ENCODE results near the gene SUSD2.
"Not testable (repeated sequence)": the region's sequence is repeated elsewhere in the genome, so short reads cannot be mapped to it uniquely, and the experiment has no call there.

The SUSD2 gene

GRCh38 chr22:24181088-24181995, at the start of gene SUSD2:
SUSD2 (plus strand) TSS chr22:24181487; CDS start chr22:24181520, 33 bp downstream.
- Mint-ChIP-seq H3K27ac (no peak within 1 kb of the TSS), H3K9me3 (no peaks in the 10 kb centered on the region), H3K36me3 (ENCODE audit: low read depth) (peaks cover 3% of the 10 kb centered on the region), H3K4me1 (ENCODE audit: low read depth) (no peaks in the 10 kb centered on the region), H3K27me3 (ENCODE audit: low read depth) (no peaks in the 10 kb centered on the region), H3K4me3 (no peak within 1 kb of the TSS)
- DNase-seq (ENCODE audit: low spot score) = no peak

DNA sequence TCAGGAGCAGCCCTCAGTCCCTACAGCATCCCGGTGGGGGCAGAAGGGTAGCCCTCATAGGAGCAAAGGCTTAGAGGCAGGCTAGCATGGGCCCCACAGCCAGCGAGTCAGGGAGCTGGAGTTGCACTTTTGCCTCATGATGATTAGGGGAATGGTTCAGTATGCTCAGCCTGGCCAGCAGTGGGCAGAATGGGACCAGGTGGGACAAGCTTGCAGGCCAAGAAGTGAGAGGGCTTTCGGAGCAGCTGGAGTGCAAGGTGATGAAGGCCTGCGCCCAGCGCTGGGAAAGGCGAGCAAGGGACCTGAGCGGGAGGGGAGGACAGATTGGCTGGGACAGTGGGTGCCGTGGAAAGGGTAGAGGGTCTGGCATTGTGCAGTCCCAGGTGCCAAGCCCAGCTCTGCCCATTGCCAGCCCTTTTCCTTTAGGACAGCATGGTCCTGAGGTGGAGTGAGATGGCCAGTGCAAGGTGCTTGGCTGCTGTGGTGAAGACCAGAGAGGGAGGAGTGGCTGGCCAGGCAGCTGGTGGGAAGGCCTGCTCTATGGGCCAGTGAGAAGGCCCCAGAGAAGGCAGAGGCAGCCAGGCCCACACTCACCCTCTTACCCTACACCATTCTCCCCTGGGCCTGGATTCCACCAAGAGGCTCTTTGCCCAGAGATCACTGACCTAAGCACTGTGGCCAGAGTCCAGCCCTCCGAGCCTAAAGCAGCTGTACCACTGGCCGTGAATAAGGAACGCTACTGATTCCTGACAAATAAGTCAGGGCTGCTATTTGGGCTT, 47.9 kb upstream of the SUSD2 start:
- DNase-seq (ENCODE audit: low spot score) = no peak
- Mint-ChIP-seq H3K27ac (peak overlapping the region; percentile 10), H3K4me3 (no peak overlapping the region), H3K9me3 (no peaks in the 10 kb centered on the region), H3K4me1 (ENCODE audit: low read depth) (peaks cover 12% of the 10 kb centered on the region), H3K27me3 (ENCODE audit: low read depth) (no peaks in the 10 kb centered on the region), H3K36me3 (ENCODE audit: low read depth) (peaks cover 34% of the 10 kb centered on the region)

- Mint-ChIP-seq H3K27ac (no peak overlapping the region), H3K4me1 (ENCODE audit: low read depth) (peaks cover 12% of the 10 kb centered on the region), H3K27me3 (ENCODE audit: low read depth) (no peaks in the 10 kb centered on the region), H3K4me3 (no peak overlapping the region), H3K36me3 (ENCODE audit: low read depth) (peaks cover 30% of the 10 kb centered on the region), H3K9me3 (no peaks in the 10 kb centered on the region)
- peak; percentile 27 for DNase-seq (ENCODE audit: low spot score)
Measured at GRCh38 chr22:24134090-24134846, 47.0 kb upstream of the SUSD2 start.

DNA sequence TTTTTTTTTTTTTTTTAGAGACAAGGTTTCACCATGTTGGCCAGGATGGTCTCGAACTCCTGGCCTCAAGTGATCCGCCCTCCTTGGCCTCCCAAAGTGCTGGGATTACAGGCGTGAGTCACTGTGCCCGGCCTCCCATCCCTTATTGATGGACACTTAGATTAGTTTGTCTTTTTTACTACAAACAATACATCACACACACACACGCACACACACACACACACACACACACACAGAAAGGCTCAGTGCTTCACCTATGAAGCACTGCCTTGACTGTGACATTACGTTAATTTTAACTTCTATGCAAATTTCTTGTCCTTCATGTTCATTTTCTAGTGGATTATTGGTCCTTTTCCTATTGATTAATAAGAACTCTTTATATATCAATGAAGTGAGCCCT, 44.8 kb upstream of the SUSD2 start:
- not testable (repeated sequence) for H3K27ac Mint-ChIP-seq; H3K9me3 Mint-ChIP-seq; H3K27me3 Mint-ChIP-seq (ENCODE audit: low read depth); DNase-seq (ENCODE audit: low spot score); H3K4me3 Mint-ChIP-seq
- peaks cover 30% of the 10 kb centered on the region for H3K36me3 Mint-ChIP-seq (ENCODE audit: low read depth)
- peaks cover 16% of the 10 kb centered on the region for H3K4me1 Mint-ChIP-seq (ENCODE audit: low read depth)

GRCh38 chr22:24137595-24137994, 43.7 kb upstream of the SUSD2 start:
- no peaks in the 10 kb centered on the region for H3K9me3 Mint-ChIP-seq
- H3K4me3 Mint-ChIP-seq = no peak overlapping the region
- no peaks in the 10 kb centered on the region for H3K27me3 Mint-ChIP-seq (ENCODE audit: low read depth)
- H3K4me1 Mint-ChIP-seq (ENCODE audit: low read depth) = peaks cover 23% of the 10 kb centered on the region
- DNase-seq (ENCODE audit: low spot score) = no peak
- H3K36me3 Mint-ChIP-seq (ENCODE audit: low read depth) = peaks cover 32% of the 10 kb centered on the region
- H3K27ac Mint-ChIP-seq = peak overlapping the region; percentile 42

GRCh38 chr22:24138649-24139420, 42.5 kb upstream of the SUSD2 start:
- no peaks in the 10 kb centered on the region for H3K27me3 Mint-ChIP-seq (ENCODE audit: low read depth)
- H3K4me3 Mint-ChIP-seq = no peak overlapping the region
- H3K9me3 Mint-ChIP-seq = no peaks in the 10 kb centered on the region
- H3K27ac Mint-ChIP-seq = no peak overlapping the region
- H3K4me1 Mint-ChIP-seq (ENCODE audit: low read depth) = peaks cover 17% of the 10 kb centered on the region
- DNase-seq (ENCODE audit: low spot score) = no peak
- H3K36me3 Mint-ChIP-seq (ENCODE audit: low read depth) = peaks cover 28% of the 10 kb centered on the region

GRCh38 chr22:24140357-24140756, 40.9 kb upstream of the SUSD2 start:
- H3K4me1 Mint-ChIP-seq (ENCODE audit: low read depth) = peaks cover 19% of the 10 kb centered on the region

GRCh38 chr22:24141586-24141985, 39.7 kb upstream of the SUSD2 start:
- H3K4me3 Mint-ChIP-seq = no peak overlapping the region
- H3K27me3 Mint-ChIP-seq (ENCODE audit: low read depth) = no peaks in the 10 kb centered on the region
- peak; percentile 9 for DNase-seq (ENCODE audit: low spot score)
- peaks cover 15% of the 10 kb centered on the region for H3K36me3 Mint-ChIP-seq (ENCODE audit: low read depth)
- H3K9me3 Mint-ChIP-seq = no peaks in the 10 kb centered on the region
- H3K4me1 Mint-ChIP-seq (ENCODE audit: low read depth) = peaks cover 30% of the 10 kb centered on the region
- H3K27ac Mint-ChIP-seq = peak overlapping the region; percentile 70

More at GRCh38 chr22:24140357-24140756, 40.9 kb upstream of the SUSD2 start:
- H3K4me3 Mint-ChIP-seq = no peak overlapping the region
- H3K36me3 Mint-ChIP-seq (ENCODE audit: low read depth) = peaks cover 23% of the 10 kb centered on the region
- no peaks in the 10 kb centered on the region for H3K9me3 Mint-ChIP-seq
- no peak overlapping the region for H3K27ac Mint-ChIP-seq
- no peak for DNase-seq (ENCODE audit: low spot score)
- H3K27me3 Mint-ChIP-seq (ENCODE audit: low read depth) = no peaks in the 10 kb centered on the region

- no peaks in the 10 kb centered on the region for H3K27me3 Mint-ChIP-seq (ENCODE audit: low read depth)
- H3K4me1 Mint-ChIP-seq (ENCODE audit: low read depth) = peaks cover 30% of the 10 kb centered on the region
- no peak overlapping the region for H3K4me3 Mint-ChIP-seq
- H3K36me3 Mint-ChIP-seq (ENCODE audit: low read depth) = peaks cover 12% of the 10 kb centered on the region
- H3K27ac Mint-ChIP-seq = peak overlapping the region; percentile 43
- no peak for DNase-seq (ENCODE audit: low spot score)
- H3K9me3 Mint-ChIP-seq = no peaks in the 10 kb centered on the region
Measured at GRCh38 chr22:24142241-24142640, 39.0 kb upstream of the SUSD2 start.

DNA sequence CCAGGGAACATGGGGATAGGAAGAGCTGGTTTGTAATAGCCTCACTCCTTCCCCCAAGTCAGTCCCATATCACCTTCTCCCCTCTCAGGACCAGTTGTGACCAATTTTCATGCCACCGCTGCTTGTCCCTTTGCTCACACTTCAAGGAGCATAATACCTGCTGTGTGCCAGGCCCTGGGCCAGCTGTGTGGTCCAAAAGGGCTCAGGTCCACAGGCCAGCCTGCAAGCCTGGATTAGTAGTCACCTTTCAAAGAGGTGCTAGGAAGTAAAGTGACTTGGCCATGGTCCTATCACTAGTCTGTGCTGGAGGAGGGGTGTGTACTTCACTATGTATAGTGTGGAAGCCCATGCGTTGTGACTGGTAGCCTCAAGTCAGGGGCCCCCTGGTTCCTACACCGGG, 38.5 kb upstream of the SUSD2 start:
- H3K4me3 Mint-ChIP-seq = no peak overlapping the region
- no peak overlapping the region for H3K27ac Mint-ChIP-seq
- H3K36me3 Mint-ChIP-seq (ENCODE audit: low read depth) = peaks cover 7% of the 10 kb centered on the region
- no peak for DNase-seq (ENCODE audit: low spot score)
- H3K4me1 Mint-ChIP-seq (ENCODE audit: low read depth) = peaks cover 36% of the 10 kb centered on the region
- H3K9me3 Mint-ChIP-seq = no peaks in the 10 kb centered on the region
- no peaks in the 10 kb centered on the region for H3K27me3 Mint-ChIP-seq (ENCODE audit: low read depth)

DNA sequence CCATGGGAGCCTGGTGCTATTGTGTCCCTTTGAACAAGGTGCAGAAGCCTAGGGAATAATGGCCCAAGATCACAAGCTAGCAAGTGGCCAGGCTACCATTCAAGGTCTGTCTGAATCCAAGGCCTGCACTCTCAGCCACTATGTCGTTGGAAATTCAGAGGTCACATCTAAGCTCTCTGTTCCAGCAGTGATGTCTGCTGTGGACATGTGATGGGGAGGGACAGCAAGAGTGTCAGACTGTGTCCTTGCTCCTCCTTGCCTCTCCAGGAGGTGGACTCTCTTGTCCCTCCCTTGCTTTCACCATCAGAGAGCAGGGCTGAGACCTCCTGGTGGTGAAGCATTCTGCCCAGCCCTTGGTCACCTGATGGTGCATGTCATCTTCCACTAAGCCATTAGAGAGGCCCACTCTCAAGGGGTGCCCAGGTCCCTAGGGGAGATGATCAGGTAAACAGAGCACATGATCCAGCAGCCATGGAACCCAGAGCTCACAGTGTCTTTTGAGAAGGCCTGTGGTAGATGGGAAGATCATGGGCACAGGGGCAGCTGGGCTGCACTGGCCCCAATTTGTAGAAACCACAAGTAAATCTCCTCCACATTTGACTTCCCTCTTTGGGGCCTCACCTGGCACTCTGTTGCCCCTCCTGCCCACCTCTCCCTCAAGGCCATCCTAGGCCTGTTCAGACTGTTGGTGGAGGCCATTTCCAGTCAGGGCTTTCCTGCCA, 37.1 kb upstream of the SUSD2 start:
- no peak for DNase-seq (ENCODE audit: low spot score)
- H3K36me3 Mint-ChIP-seq (ENCODE audit: low read depth) = peaks cover 4% of the 10 kb centered on the region
- no peaks in the 10 kb centered on the region for H3K9me3 Mint-ChIP-seq
- H3K4me3 Mint-ChIP-seq = no peak overlapping the region
- peaks cover 38% of the 10 kb centered on the region for H3K4me1 Mint-ChIP-seq (ENCODE audit: low read depth)
- H3K27me3 Mint-ChIP-seq (ENCODE audit: low read depth) = no peaks in the 10 kb centered on the region
- peak overlapping the region; percentile 29 for H3K27ac Mint-ChIP-seq

- Mint-ChIP-seq H3K9me3 (no peaks in the 10 kb centered on the region), H3K27ac (peak overlapping the region; percentile 29), H3K36me3 (ENCODE audit: low read depth) (peaks cover 5% of the 10 kb centered on the region), H3K27me3 (ENCODE audit: low read depth) (no peaks in the 10 kb centered on the region), H3K4me3 (peak overlapping the region; percentile 2), H3K4me1 (ENCODE audit: low read depth) (peaks cover 40% of the 10 kb centered on the region)
- DNase-seq (ENCODE audit: low spot score) = no peak
Measured at GRCh38 chr22:24144778-24145085, 36.6 kb upstream of the SUSD2 start.

All from T-helper 2 cell treated with Interferon-gamma antibody and Interleukin-4, amounts not matched to agents 5 μg/mL and 100 μg/mL, for 36 hours (primary cell).